Upper lobe of left lung (tissue), 6 donors: ENCODE data around the gene GRIK1. TPM values are rescaled to one million over a fixed set of nuclear protein-coding genes. Genes with fewer than 3 reads are reported as not detected.

Experiments used
- ATAC-seq, 2 donors: fragments of 200-7000 bp; cut with Tn5 transposase; one replicate each; pipeline ENCODE4 v1.9.1; 2022; ENCODE audit warnings: mild to moderate bottlenecking in 2 of 2, moderate library complexity in 2 of 2; ENCODE audit not compliant: low FRiP score in 2 of 2
- DNase-seq, 2 donors: peaks; one replicate each; pipeline ENCODE4 v3.0.0-alpha.2; 2019 to 2020
- H3K27ac ChIP-seq, 4 donors: fragments of 200-600 bp; sonication (generic); one replicate each; pipeline ENCODE4 v1.5.1; 2016 to 2019
- H3K27me3 ChIP-seq, 4 donors: fragments of 200-600 bp; sonication (generic); one replicate each; pipeline ENCODE4 v1.5.1; 2017 to 2019
- H3K36me3 ChIP-seq, 4 donors: fragments of 200-600 bp; sonication (generic); one replicate each; pipeline ENCODE4 v1.5.1; 2016 to 2019
- H3K4me1 ChIP-seq, 4 donors: fragments of 200-600 bp; sonication (generic); one replicate each; pipeline ENCODE4 v1.5.1; 2018 to 2019
- H3K4me3 ChIP-seq, 4 donors: fragments of 200-600 bp; sonication (generic); one replicate each; pipeline ENCODE4 v1.5.1; 2017 to 2019; ENCODE audit warnings: mild to moderate bottlenecking in 2 of 4, moderate library complexity in 1 of 4
- H3K9me3 ChIP-seq, 4 donors: fragments of 200-600 bp; sonication (generic); one replicate each; pipeline ENCODE4 v1.5.1; 2018 to 2019
- CTCF ChIP-seq, 6 experiments: fragments of 450-650 bp in 4 of 6; fragments of 200-600 bp in 2 of 6; sonication (generic) in 2 of 6; IDR thresholded peaks; one replicate each; pipeline ENCODE4 v1.5.1; 2016 to 2019; ENCODE audit warnings: antibody characterized with exemption in 6 of 6
- EP300 ChIP-seq, 4 donors: sonication (generic); formaldehyde crosslinking; IDR thresholded peaks; one replicate each; pipeline ENCODE4 v1.5.1; 2017; ENCODE audit warnings: antibody characterized with exemption in 4 of 4, control low read depth in 2 of 4
- POLR2A ChIP-seq, 4 donors: fragments of 450-650 bp; IDR thresholded peaks; one replicate each; pipeline ENCODE4 v1.5.1; 2016 to 2017; ENCODE audit warnings: antibody characterized with exemption in 4 of 4, mild to moderate bottlenecking in 2 of 4
- POLR2AphosphoS5 ChIP-seq, 2 donors: sonication (generic); formaldehyde crosslinking; IDR thresholded peaks; one replicate each; pipeline ENCODE4 v1.5.1; 2017; ENCODE audit warnings: antibody characterized with exemption in 2 of 2
- WGBS, 2 donors: methylation state at CpG; one replicate each; pipeline ENCODE4 v1.1.5; 2017 to 2018; 5-methylcytosine and 5-hydroxymethylcytosine counted together
- total RNA-seq, 6 donors: library from RNA; depleted of rRNA in 4 of 6; stranded (reverse); fragments of >200 nt in 4 of 6; gene quantifications; one replicate each; pipeline versions ENCODE4 v1.1.0 to v1.2.1, GENCODE V29; 2016 to 2021
- donor health status: DM: no; HTN: no; CAD: no; lungs with moderate emphysema.
- donor health status: DM: no; HTN: yes; CAD: no; lungs with severe emphysema.

The GRIK1 gene
- total RNA-seq, 6 donors from 2014 or later = 0.15 TPM; not detected in 5

- no peak overlapping the region for H3K4me3 ChIP-seq
- H3K27ac ChIP-seq = no peak overlapping the region
- H3K27me3 ChIP-seq = no peaks in the 10 kb centered on the region
- H3K4me1 ChIP-seq = no peaks in the 10 kb centered on the region
- no peaks in the 10 kb centered on the region for H3K36me3 ChIP-seq
- TF ChIP-seq POLR2A (IDR thresholded peaks at IDR 0.05) = no peak
- no peak for TF ChIP-seq POLR2AphosphoS5 (IDR thresholded peaks at IDR 0.05)
- TF ChIP-seq CTCF (IDR thresholded peaks at IDR 0.05) = no peak
- TF ChIP-seq EP300 (IDR thresholded peaks at IDR 0.05) = no peak
- no peak for DNase-seq
- WGBS, 2 donors = 95% methylated on average over 2 of the region's 2 CpGs
- peaks cover 6 to 16% (median 9%) of the 10 kb centered on the region in 4 donors for H3K9me3 ChIP-seq
- no peak for ATAC-seq
Measured at GRCh38 chr21:29514652-29515247, 425.0 kb downstream of the GRIK1 start.

GRCh38 chr21:29513535-29513934, 426.3 kb downstream of the GRIK1 start:
- WGBS, 2 donors = 88 to 100% methylated on average over 1 of the region's 1 CpG
- no peak for DNase-seq
- ATAC-seq = no peak
- Histone ChIP-seq H3K9me3 (peaks cover 6 to 16% (median 9%) of the 10 kb centered on the region in 4 donors), H3K36me3 (no peaks in the 10 kb centered on the region), H3K27ac (no peak overlapping the region), H3K4me1 (no peaks in the 10 kb centered on the region), H3K4me3 (no peak overlapping the region), H3K27me3 (no peaks in the 10 kb centered on the region)
- TF ChIP-seq POLR2AphosphoS5 (IDR thresholded peaks at IDR 0.05) (no peak), EP300 (IDR thresholded peaks at IDR 0.05) (no peak), CTCF (IDR thresholded peaks at IDR 0.05) (no peak), POLR2A (IDR thresholded peaks at IDR 0.05) (no peak)

GRCh38 chr21:29511096-29511495, 428.7 kb downstream of the GRIK1 start:
- no peak overlapping the region for H3K27ac ChIP-seq
- no peaks in the 10 kb centered on the region for H3K27me3 ChIP-seq
- no peak overlapping the region for H3K4me3 ChIP-seq
- H3K9me3 ChIP-seq = peaks cover 6 to 16% (median 9%) of the 10 kb centered on the region in 4 donors
- TF ChIP-seq POLR2AphosphoS5 (IDR thresholded peaks at IDR 0.05) (no peak), POLR2A (IDR thresholded peaks at IDR 0.05) (no peak), CTCF (IDR thresholded peaks at IDR 0.05) (no peak), EP300 (IDR thresholded peaks at IDR 0.05) (no peak)
- no peak for ATAC-seq
- DNase-seq = no peak
- WGBS, 2 donors = 83 to 89% methylated on average over 4 of the region's 4 CpGs
- H3K36me3 ChIP-seq = no peaks in the 10 kb centered on the region
- H3K4me1 ChIP-seq = no peaks in the 10 kb centered on the region

- DNase-seq (no peak), ATAC-seq (no peak)
- H3K4me3 ChIP-seq = no peak overlapping the region
- 84 to 85% methylated on average over 6 of the region's 6 CpGs for WGBS, 2 donors
- TF ChIP-seq POLR2A (IDR thresholded peaks at IDR 0.05) = no peak
- TF ChIP-seq EP300 (IDR thresholded peaks at IDR 0.05) = no peak
- no peak for TF ChIP-seq POLR2AphosphoS5 (IDR thresholded peaks at IDR 0.05)
- TF ChIP-seq CTCF (IDR thresholded peaks at IDR 0.05) = no peak
- peaks cover 0 to 6% (median 4%) of the 10 kb centered on the region in 4 donors for H3K9me3 ChIP-seq
- no peaks in the 10 kb centered on the region for H3K4me1 ChIP-seq
- no peaks in the 10 kb centered on the region for H3K36me3 ChIP-seq
- H3K27me3 ChIP-seq = no peaks in the 10 kb centered on the region
- no peak overlapping the region for H3K27ac ChIP-seq
Measured at GRCh38 chr21:29509121-29509520, 430.7 kb downstream of the GRIK1 start.

- H3K9me3 ChIP-seq = no peaks in the 10 kb centered on the region
- H3K27ac ChIP-seq = no peak overlapping the region
- DNase-seq = no peak
- 89 to 94% methylated on average over 2 to 4 of the region's 4 CpGs for WGBS, 2 donors
- no peaks in the 10 kb centered on the region for H3K36me3 ChIP-seq
- no peak for ATAC-seq
- no peaks in the 10 kb centered on the region for H3K27me3 ChIP-seq
- H3K4me3 ChIP-seq = no peak overlapping the region
- H3K4me1 ChIP-seq = no peaks in the 10 kb centered on the region
- TF ChIP-seq POLR2A (IDR thresholded peaks at IDR 0.05) (no peak), POLR2AphosphoS5 (IDR thresholded peaks at IDR 0.05) (no peak), CTCF (IDR thresholded peaks at IDR 0.05) (no peak), EP300 (IDR thresholded peaks at IDR 0.05) (no peak)
Measured at GRCh38 chr21:29508301-29508700, 431.5 kb downstream of the GRIK1 start.
